Esophagus squamous epithelium (tissue), 4 donors: ENCODE measurements around the gene UBE2E1.

Source experiments
- POLR2A ChIP-seq, 4 donors: fragments of 450-650 bp; IDR thresholded peaks; one replicate each; pipeline ENCODE4 v1.6.1; 2017; ENCODE audit warnings: antibody characterized with exemption in 4 of 4, mild to moderate bottlenecking in 4 of 4, moderate library complexity in 3 of 4
- TF ChIP-seq, protein P1 (sequence below), 6 experiments: fragments of 450-650 bp in 4 of 6; fragments of 200-600 bp in 2 of 6; sonication (generic) in 2 of 6; IDR thresholded peaks; one replicate each; pipeline ENCODE4 v1.5.1; 2016 to 2019; ENCODE audit warnings: antibody characterized with exemption in 6 of 6, mild to moderate bottlenecking in 4 of 6, moderate library complexity in 4 of 6

GRCh38 chr3:23885210-23885609 lies 79.5 kb downstream of the UBE2E1 start:
- TF ChIP-seq, protein P1, sequence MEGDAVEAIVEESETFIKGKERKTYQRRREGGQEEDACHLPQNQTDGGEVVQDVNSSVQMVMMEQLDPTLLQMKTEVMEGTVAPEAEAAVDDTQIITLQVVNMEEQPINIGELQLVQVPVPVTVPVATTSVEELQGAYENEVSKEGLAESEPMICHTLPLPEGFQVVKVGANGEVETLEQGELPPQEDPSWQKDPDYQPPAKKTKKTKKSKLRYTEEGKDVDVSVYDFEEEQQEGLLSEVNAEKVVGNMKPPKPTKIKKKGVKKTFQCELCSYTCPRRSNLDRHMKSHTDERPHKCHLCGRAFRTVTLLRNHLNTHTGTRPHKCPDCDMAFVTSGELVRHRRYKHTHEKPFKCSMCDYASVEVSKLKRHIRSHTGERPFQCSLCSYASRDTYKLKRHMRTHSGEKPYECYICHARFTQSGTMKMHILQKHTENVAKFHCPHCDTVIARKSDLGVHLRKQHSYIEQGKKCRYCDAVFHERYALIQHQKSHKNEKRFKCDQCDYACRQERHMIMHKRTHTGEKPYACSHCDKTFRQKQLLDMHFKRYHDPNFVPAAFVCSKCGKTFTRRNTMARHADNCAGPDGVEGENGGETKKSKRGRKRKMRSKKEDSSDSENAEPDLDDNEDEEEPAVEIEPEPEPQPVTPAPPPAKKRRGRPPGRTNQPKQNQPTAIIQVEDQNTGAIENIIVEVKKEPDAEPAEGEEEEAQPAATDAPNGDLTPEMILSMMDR (IDR thresholded peaks at IDR 0.05), result no peak
- no peak for TF ChIP-seq POLR2A (IDR thresholded peaks at IDR 0.05)
